Mucosa of stomach (tissue), 1 donor: ENCODE data around the gene LYRM7.
"Not testable (repeated sequence)": the region's sequence is repeated elsewhere in the genome, so short reads cannot be mapped to it uniquely, and the experiment has no call there.

ENCODE experiments used
- H3K27me3 ChIP-seq: one replicate; pipeline ENCODE4 v1.7.0; 2013; ENCODE audit warnings: mild to moderate bottlenecking, low read length; ENCODE audit not compliant: control insufficient read depth, insufficient read depth
- H3K36me3 ChIP-seq: one replicate; pipeline ENCODE4 v1.7.0; 2013; ENCODE audit warnings: low read length; ENCODE audit not compliant: control insufficient read depth, insufficient read depth
- H3K4me1 ChIP-seq: one replicate; pipeline ENCODE4 v1.7.0; 2013; ENCODE audit warnings: mild to moderate bottlenecking, low read length; ENCODE audit not compliant: control insufficient read depth, insufficient read depth
- H3K4me3 ChIP-seq: one replicate; pipeline ENCODE4 v1.7.0; 2013; ENCODE audit warnings: low read length
- H3K9ac ChIP-seq: one replicate; pipeline ENCODE4 v1.7.0; 2013; ENCODE audit warnings: mild to moderate bottlenecking, low read length, moderate library complexity
- H3K9me3 ChIP-seq: one replicate; pipeline ENCODE4 v1.7.0; 2013; ENCODE audit warnings: mild to moderate bottlenecking, low read length, moderate library complexity; ENCODE audit not compliant: control insufficient read depth
- donor health status: Pancreatic carcinoma.

The LYRM7 gene

GRCh38 chr5:131186561-131187256, 16.0 kb downstream of the LYRM7 start:
- no peak overlapping the region for H3K4me3 ChIP-seq
- H3K9ac ChIP-seq = no peak overlapping the region
- no peaks in the 10 kb centered on the region for H3K4me1 ChIP-seq
- no peaks in the 10 kb centered on the region for H3K27me3 ChIP-seq
- no peaks in the 10 kb centered on the region for H3K36me3 ChIP-seq
- H3K9me3 ChIP-seq = no peaks in the 10 kb centered on the region

DNA sequence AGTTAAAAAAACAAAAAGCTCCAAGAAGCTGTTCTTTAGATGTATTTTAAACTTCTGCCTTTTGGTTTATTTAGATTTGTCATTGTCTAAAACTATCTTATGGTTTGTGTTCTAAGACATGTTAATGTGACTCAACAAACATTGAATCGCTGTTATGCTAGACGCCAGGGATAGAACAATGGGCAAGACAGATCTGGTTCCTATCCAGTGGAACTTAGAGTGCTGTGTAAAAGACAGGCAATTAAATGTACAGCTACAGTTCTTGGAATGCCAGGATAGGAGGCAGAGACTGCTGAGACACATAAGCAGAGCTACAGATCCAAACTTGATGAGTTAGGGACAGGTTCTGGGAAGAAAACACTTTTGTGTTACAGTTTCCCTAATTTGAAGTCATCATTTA, 22.4 kb downstream of the LYRM7 start:
- H3K4me3 ChIP-seq = no peak overlapping the region
- no peak overlapping the region for H3K9ac ChIP-seq
- H3K36me3 ChIP-seq = no peaks in the 10 kb centered on the region
- H3K9me3 ChIP-seq = no peaks in the 10 kb centered on the region
- no peaks in the 10 kb centered on the region for H3K27me3 ChIP-seq
- H3K4me1 ChIP-seq = no peaks in the 10 kb centered on the region

GRCh38 chr5:131193897-131194296, 23.2 kb downstream of the LYRM7 start:
- not testable (repeated sequence) for H3K4me1 ChIP-seq

DNA sequence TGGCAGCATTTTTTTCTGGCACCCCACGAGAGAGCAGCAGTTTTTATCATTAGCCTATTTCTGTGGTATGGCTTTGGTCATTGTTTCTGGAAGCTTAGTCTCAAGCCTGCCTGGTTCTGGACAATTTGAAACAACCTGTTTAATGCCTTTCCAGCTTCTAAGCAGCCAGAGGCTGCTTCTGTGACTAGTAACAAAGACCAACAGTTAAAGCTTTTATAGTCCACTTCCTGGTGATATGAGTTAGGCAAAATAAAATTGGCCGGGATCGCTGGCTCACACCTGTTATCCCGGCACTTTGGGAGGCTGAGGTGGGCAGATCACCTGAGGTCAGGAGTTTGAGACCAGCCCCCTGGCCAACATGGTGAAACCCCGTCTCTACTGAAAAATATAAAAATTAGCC, 24.0 kb downstream of the LYRM7 start:
- Histone ChIP-seq H3K9ac (no peak overlapping the region), H3K9me3 (no peaks in the 10 kb centered on the region), H3K4me1 (no peaks in the 10 kb centered on the region), H3K27me3 (no peaks in the 10 kb centered on the region), H3K36me3 (no peaks in the 10 kb centered on the region), H3K4me3 (no peak overlapping the region)

More at GRCh38 chr5:131193897-131194296, 23.2 kb downstream of the LYRM7 start:
- not testable (repeated sequence) for H3K27me3 ChIP-seq, H3K9me3 ChIP-seq, H3K36me3 ChIP-seq, H3K9ac ChIP-seq, H3K4me3 ChIP-seq

GRCh38 chr5:131195696-131196095, 25.0 kb downstream of the LYRM7 start:
- Histone ChIP-seq H3K27me3 (no peaks in the 10 kb centered on the region), H3K36me3 (no peaks in the 10 kb centered on the region), H3K4me1 (no peaks in the 10 kb centered on the region), H3K9me3 (no peaks in the 10 kb centered on the region), H3K9ac (no peak overlapping the region), H3K4me3 (no peak overlapping the region)

GRCh38 chr5:131196331-131196730, 25.6 kb downstream of the LYRM7 start:
- H3K27me3 ChIP-seq = no peaks in the 10 kb centered on the region

DNA sequence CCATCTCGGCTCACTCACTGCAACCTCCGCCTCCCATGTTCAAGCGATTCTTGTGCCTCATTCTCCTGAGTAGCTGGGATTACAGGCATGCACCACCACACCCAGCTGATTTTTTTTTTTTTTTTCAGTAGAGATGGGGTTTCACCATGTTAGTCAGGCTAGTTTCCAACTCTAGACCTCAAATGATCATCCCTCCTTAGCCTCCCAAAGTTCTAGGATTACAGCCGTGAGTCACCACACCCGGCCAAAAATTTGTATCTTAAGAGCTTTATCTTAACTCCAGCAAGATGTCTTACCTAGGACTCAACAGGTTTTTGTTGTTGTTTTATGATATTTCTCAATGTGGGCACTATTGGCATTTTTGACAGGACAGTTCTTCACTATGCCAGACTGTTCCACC, 27.9 kb downstream of the LYRM7 start:
- Histone ChIP-seq H3K9ac (no peak overlapping the region), H3K27me3 (no peaks in the 10 kb centered on the region)

More at GRCh38 chr5:131196331-131196730, 25.6 kb downstream of the LYRM7 start:
- Histone ChIP-seq H3K4me1 (no peaks in the 10 kb centered on the region), H3K9ac (no peak overlapping the region), H3K4me3 (no peak overlapping the region), H3K36me3 (no peaks in the 10 kb centered on the region), H3K9me3 (no peaks in the 10 kb centered on the region)

GRCh38 chr5:131200560-131200959, 29.8 kb downstream of the LYRM7 start:
- Histone ChIP-seq H3K4me1 (no peaks in the 10 kb centered on the region), H3K27me3 (no peaks in the 10 kb centered on the region), H3K9me3 (no peaks in the 10 kb centered on the region), H3K9ac (no peak overlapping the region), H3K4me3 (no peak overlapping the region), H3K36me3 (no peaks in the 10 kb centered on the region)

More for the DNA sequence above, 27.9 kb downstream of the LYRM7 start:
- H3K4me3 ChIP-seq = no peak overlapping the region
- no peaks in the 10 kb centered on the region for H3K9me3 ChIP-seq
- no peaks in the 10 kb centered on the region for H3K36me3 ChIP-seq
- no peaks in the 10 kb centered on the region for H3K4me1 ChIP-seq

DNA sequence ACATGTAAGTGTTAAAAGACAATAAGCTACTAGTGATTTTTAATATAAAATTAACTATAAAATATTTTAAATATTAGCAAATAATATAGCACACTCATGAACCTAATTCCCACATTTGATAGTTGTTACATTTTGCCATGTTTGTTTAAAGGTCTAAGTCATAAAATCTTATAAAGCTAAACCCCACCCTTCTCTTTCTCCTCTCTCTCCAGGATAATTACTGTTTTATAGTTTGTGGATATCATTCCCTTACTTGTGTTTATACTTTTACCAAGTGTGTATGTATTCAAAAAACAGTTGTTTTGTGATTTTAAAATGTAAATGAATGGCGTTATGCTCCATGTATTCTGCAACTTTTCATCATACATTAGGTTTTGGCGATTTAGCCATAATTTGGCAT, 34.2 kb downstream of the LYRM7 start:
- no peaks in the 10 kb centered on the region for H3K36me3 ChIP-seq
- no peaks in the 10 kb centered on the region for H3K9me3 ChIP-seq
- H3K4me1 ChIP-seq = peaks cover 5% of the 10 kb centered on the region
- no peak overlapping the region for H3K4me3 ChIP-seq
- H3K9ac ChIP-seq = no peak overlapping the region
- H3K27me3 ChIP-seq = no peaks in the 10 kb centered on the region

DNA sequence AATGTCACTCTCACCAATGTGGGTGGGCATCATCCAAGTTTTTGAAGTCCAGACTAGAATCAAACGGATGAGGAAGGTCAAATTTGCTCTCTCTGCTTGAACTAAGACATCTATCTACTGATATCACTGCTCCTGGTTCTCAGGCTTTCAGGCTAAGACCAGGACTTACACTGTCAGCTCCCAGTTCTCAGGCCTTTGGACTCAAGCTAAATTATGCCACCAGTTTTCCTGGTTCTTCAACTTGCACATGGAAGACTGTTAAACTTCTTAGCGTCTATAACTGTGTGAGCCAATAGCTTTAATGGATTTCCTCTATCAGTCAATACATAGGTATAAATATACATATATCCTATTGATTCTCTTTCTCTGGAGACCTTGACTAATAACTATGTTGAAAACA, 35.3 kb downstream of the LYRM7 start:
- Histone ChIP-seq H3K36me3 (no peaks in the 10 kb centered on the region), H3K9ac (no peak overlapping the region), H3K4me1 (peaks cover 6% of the 10 kb centered on the region), H3K27me3 (no peaks in the 10 kb centered on the region), H3K9me3 (no peaks in the 10 kb centered on the region), H3K4me3 (no peak overlapping the region)

- H3K36me3 ChIP-seq = no peaks in the 10 kb centered on the region
- H3K27me3 ChIP-seq = no peaks in the 10 kb centered on the region
- no peak overlapping the region for H3K9ac ChIP-seq
- H3K4me3 ChIP-seq = no peak overlapping the region
- peaks cover 6% of the 10 kb centered on the region for H3K4me1 ChIP-seq
- H3K9me3 ChIP-seq = no peaks in the 10 kb centered on the region
Observed at GRCh38 chr5:131206772-131207171, 36.0 kb downstream of the LYRM7 start.

DNA sequence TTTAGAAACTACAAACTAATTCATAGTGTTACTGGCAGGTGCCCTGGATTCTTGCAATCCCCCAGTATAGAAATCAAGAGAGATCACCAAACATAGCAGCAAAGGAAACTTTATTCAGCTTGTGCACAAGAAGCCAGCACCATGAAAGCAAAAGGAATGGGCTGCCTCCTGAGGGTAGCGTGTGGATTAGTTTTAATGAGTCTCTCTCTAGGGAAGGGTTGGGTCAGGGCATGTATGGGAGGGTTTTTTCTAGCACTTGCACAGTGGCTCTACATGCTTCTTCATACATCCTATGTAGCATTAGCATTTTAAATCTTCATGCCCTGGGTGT, 38.4 kb downstream of the LYRM7 start:
- no peaks in the 10 kb centered on the region for H3K9me3 ChIP-seq
- no peak overlapping the region for H3K4me3 ChIP-seq
- H3K9ac ChIP-seq = no peak overlapping the region
- H3K4me1 ChIP-seq = peaks cover 6% of the 10 kb centered on the region
- no peaks in the 10 kb centered on the region for H3K27me3 ChIP-seq
- no peaks in the 10 kb centered on the region for H3K36me3 ChIP-seq
